Brain microvascular endothelial cell (primary cell): ENCODE data around the gene CLMN.

ENCODE experiments used
- DNase-seq: peaks from one replicate; pipeline ENCODE4 v3.0.0-alpha.2; 2020
- H3K27ac ChIP-seq: fragments of 250-450 bp; sonication (Bioruptor Pico); 2 replicates; pipeline ENCODE4 v1.5.1; 2020; ENCODE audit warnings: mild to moderate bottlenecking, moderate library complexity
- H3K27me3 ChIP-seq: fragments of 250-450 bp; sonication (Bioruptor Pico); replicated peaks from 2 replicates; pipeline ENCODE4 v1.5.1; 2020; ENCODE audit warnings: mild to moderate bottlenecking
- H3K36me3 ChIP-seq: fragments of 250-450 bp; sonication (Bioruptor Pico); replicated peaks from 2 replicates; pipeline ENCODE4 v1.5.1; 2020; ENCODE audit warnings: mild to moderate bottlenecking
- H3K4me3 ChIP-seq: 2 replicates; pipeline ENCODE4 v1.5.1; 2011; ENCODE audit warnings: low read depth, mild to moderate bottlenecking, control low read depth, low read length, moderate library complexity
- CTCF ChIP-seq: IDR thresholded peaks from 2 replicates; pipeline ENCODE4 v1.5.1; 2011; ENCODE audit warnings: low read depth, mild to moderate bottlenecking, moderate library complexity, low read length, control low read depth, inconsistent platforms; ENCODE audit errors: missing control alignments
- in situ Hi-C: cut with HindIII; loops from 2 replicates; pipeline ENCODE4 v1.10.0; 2017; ENCODE audit warnings: low sequenced_read_pairs, low pct_ligation_motif_present

Gene CLMN

GRCh38 chr14:95255013-95255412, 64.7 kb downstream of the CLMN start:
- Histone ChIP-seq H3K36me3 (no peaks in the 10 kb centered on the region), H3K27me3 (no peaks in the 10 kb centered on the region), H3K27ac (no peak overlapping the region), H3K4me3 (no peak overlapping the region)
- no peak for DNase-seq
- TF ChIP-seq CTCF: no peak
- in situ Hi-C loops: no loop called here

DNA sequence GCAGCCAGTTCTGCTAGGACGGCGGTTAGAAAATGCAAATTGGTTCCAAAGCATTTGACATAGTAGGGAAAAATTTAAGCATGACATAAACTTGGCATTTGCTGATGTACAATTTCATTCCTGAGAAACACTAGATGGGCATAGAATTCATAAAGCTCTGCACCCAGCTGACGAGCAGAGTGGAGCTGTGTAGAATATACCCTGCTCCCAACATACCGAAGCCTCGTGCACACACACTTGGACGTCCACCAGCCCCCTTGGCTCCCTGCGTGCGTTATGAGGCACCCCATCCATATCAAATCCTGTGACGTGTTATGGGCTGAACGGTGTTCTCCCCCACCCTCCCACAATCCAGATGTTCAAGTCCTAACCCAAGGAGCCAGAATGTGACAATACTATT, 65.4 kb downstream of the CLMN start:
- DNase-seq: no peak
- TF ChIP-seq CTCF: no peak
- no peak overlapping the region for H3K4me3 ChIP-seq
- no peaks in the 10 kb centered on the region for H3K36me3 ChIP-seq
- no peaks in the 10 kb centered on the region for H3K27me3 ChIP-seq
- no peak overlapping the region for H3K27ac ChIP-seq
- in situ Hi-C loops: no loop called here

DNA sequence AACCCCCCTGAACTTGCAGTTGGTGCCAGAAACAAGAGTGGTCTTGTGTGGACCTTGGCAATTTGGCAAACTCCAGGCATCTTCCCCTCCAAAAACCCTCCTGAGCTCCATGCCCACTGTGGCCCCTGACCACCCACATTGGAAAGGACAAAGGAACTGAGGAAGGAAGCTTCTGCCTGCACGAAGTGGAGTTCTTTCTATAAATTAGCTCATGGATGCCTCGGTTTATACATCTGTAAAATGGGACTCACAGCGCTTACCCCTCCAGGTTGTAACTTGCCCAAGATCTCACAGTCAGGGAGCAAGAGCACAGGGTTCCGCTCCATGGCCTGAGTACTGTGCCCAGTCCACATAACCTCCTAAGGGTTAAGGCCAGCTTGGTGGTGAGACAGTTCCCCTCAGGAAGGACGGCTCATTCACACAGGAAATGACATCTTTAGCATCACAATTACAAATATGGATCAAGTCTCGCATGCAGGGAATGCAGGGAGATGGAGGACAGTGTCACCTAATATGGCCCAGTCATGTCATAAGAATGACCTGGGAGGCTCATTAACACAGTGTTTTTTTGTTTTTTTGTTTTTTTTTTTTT, 66.6 kb downstream of the CLMN start:
- peak; percentile 14 for DNase-seq
- in situ Hi-C loops: no loop called here

GRCh38 chr14:95252219-95252618, 67.5 kb downstream of the CLMN start:
- no peaks in the 10 kb centered on the region for H3K36me3 ChIP-seq
- no peak for DNase-seq
- TF ChIP-seq CTCF: no peak
- H3K27me3 ChIP-seq: no peaks in the 10 kb centered on the region
- no peak overlapping the region for H3K4me3 ChIP-seq
- in situ Hi-C loops: no loop called here
- no peak overlapping the region for H3K27ac ChIP-seq

More for the DNA sequence above, 66.6 kb downstream of the CLMN start:
- Histone ChIP-seq H3K4me3 (no peak overlapping the region), H3K36me3 (no peaks in the 10 kb centered on the region), H3K27ac (no peak overlapping the region), H3K27me3 (no peaks in the 10 kb centered on the region)
- no peak for TF ChIP-seq CTCF

DNA sequence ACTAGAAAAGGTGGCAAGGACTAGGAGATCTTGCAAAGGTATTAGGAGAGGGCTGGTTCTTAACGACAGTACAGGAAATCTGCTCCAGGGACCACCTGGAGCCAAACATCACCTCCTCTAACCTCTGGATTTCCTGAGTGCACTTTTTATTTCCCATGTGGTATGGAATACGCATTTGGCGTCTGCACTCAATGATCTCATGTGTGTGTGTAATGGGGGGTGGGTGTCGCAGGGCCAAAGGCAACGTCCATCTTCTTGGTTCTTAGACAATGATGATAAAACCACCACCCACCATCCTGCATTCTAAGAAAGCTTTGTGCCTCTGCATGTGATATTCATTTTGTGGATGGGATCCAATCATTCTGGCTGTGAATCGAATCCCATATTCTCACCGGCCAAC, 68.8 kb downstream of the CLMN start:
- H3K4me3 ChIP-seq: no peak overlapping the region
- in situ Hi-C loops: no loop called here

More for the DNA sequence above, 68.8 kb downstream of the CLMN start:
- Histone ChIP-seq H3K27me3 (no peaks in the 10 kb centered on the region), H3K36me3 (no peaks in the 10 kb centered on the region), H3K27ac (no peak overlapping the region)
- TF ChIP-seq CTCF: no peak
- DNase-seq: no peak
